Measurements from ENCODE around the gene ARHGAP26. TPM values are rescaled to one million over a fixed set of nuclear protein-coding genes. Genes with fewer than 3 reads are reported as not detected.

The ARHGAP26 gene
- total RNA-seq, 2 experiments from 2014 or later = 12.8 to 15.4 TPM

- no peaks in the 10 kb centered on the region for H3K27me3 Mint-ChIP-seq
- H3K9me3 Mint-ChIP-seq (ENCODE audit: low read depth) = no peaks in the 10 kb centered on the region
- intact Hi-C loops (cut with DNase I, micrococcal nuclease) = no loop called here
- CTCF ChIA-PET = no interaction called here
- DNase-seq (no peak), ATAC-seq (no peak)
- no peak overlapping the region for H3K27ac Mint-ChIP-seq
- peaks cover 33% of the 10 kb centered on the region for H3K4me1 Mint-ChIP-seq
- POLR2A ChIA-PET = no interaction called here
- H3K4me3 Mint-ChIP-seq = no peak overlapping the region
- H3K36me3 Mint-ChIP-seq (ENCODE audit: low read depth) = no peaks in the 10 kb centered on the region
Measured at GRCh38 chr5:142813220-142813619, 43.0 kb downstream of the ARHGAP26 start.

GRCh38 chr5:142814122-142814521 is 43.9 kb downstream of the ARHGAP26 start:
- ChIA-PET CTCF (interaction anchor here (1.0 kb wide), 1 partner anchor 16 kb away, joined by 3 read pairs; no protein-coding TSS in a partner anchor), POLR2A (no interaction called here)

GRCh38 chr5:142815469-142815868 is 45.3 kb downstream of the ARHGAP26 start:
- ATAC-seq = no peak
- peaks cover 3% of the 10 kb centered on the region for H3K36me3 Mint-ChIP-seq (ENCODE audit: low read depth)
- DNase-seq = no peak
- CTCF ChIA-PET = interaction anchor here (1.0 kb wide), 1 partner anchor 15 kb away, joined by 3 read pairs; no protein-coding TSS in a partner anchor
- H3K9me3 Mint-ChIP-seq (ENCODE audit: low read depth) = no peaks in the 10 kb centered on the region
- H3K4me3 Mint-ChIP-seq = no peak overlapping the region
- peaks cover 34% of the 10 kb centered on the region for H3K4me1 Mint-ChIP-seq
- no peak overlapping the region for H3K27ac Mint-ChIP-seq
- H3K27me3 Mint-ChIP-seq = no peaks in the 10 kb centered on the region
- POLR2A ChIA-PET = no interaction called here
- intact Hi-C loops (cut with DNase I, micrococcal nuclease) = no loop called here

More at GRCh38 chr5:142814122-142814521, 43.9 kb downstream of the ARHGAP26 start:
- DNase-seq (no peak), ATAC-seq (no peak)
- Mint-ChIP-seq H3K36me3 (ENCODE audit: low read depth) (no peaks in the 10 kb centered on the region), H3K4me1 (peaks cover 30% of the 10 kb centered on the region), H3K4me3 (no peak overlapping the region), H3K9me3 (ENCODE audit: low read depth) (no peaks in the 10 kb centered on the region), H3K27ac (no peak overlapping the region), H3K27me3 (no peaks in the 10 kb centered on the region)
- intact Hi-C loops (cut with DNase I, micrococcal nuclease) = no loop called here

GRCh38 chr5:142816531-142817430 is 46.6 kb downstream of the ARHGAP26 start:
- H3K9me3 Mint-ChIP-seq (ENCODE audit: low read depth) = peaks cover 1% of the 10 kb centered on the region
- H3K27ac Mint-ChIP-seq = peak overlapping the region; percentile 37
- no peak overlapping the region for H3K4me3 Mint-ChIP-seq
- peaks cover 45% of the 10 kb centered on the region for H3K4me1 Mint-ChIP-seq
- DNase-seq (peak; percentile 34), ATAC-seq (no peak)
- ChIA-PET CTCF (interaction anchor here (0.8 kb wide), 1 partner anchor 19 kb away, joined by 3 read pairs; no protein-coding TSS in a partner anchor), POLR2A (no interaction called here)
- peaks cover 6% of the 10 kb centered on the region for H3K36me3 Mint-ChIP-seq (ENCODE audit: low read depth)
- no peaks in the 10 kb centered on the region for H3K27me3 Mint-ChIP-seq
- intact Hi-C loops (cut with DNase I, micrococcal nuclease) = no loop called here

GRCh38 chr5:142817949-142818431 is 47.8 kb downstream of the ARHGAP26 start:
- no peak overlapping the region for H3K27ac Mint-ChIP-seq
- ChIA-PET CTCF (interaction anchor here (0.8 to 1.8 kb wide), 3 partner anchors 17 to 69 kb away, joined by 3 to 5 read pairs (median 3); no protein-coding TSS in a partner anchor), POLR2A (interaction anchor here (0.6 kb wide), 1 partner anchor 35 kb away, joined by 4 read pairs; no protein-coding TSS in a partner anchor)
- DNase-seq (no peak), ATAC-seq (no peak)
- H3K9me3 Mint-ChIP-seq (ENCODE audit: low read depth) = peaks cover 1% of the 10 kb centered on the region
- H3K27me3 Mint-ChIP-seq = no peaks in the 10 kb centered on the region
- H3K4me1 Mint-ChIP-seq = peaks cover 51% of the 10 kb centered on the region
- intact Hi-C loops (cut with DNase I, micrococcal nuclease) = no loop called here
- H3K36me3 Mint-ChIP-seq (ENCODE audit: low read depth) = peaks cover 6% of the 10 kb centered on the region
- no peak overlapping the region for H3K4me3 Mint-ChIP-seq

GRCh38 chr5:142819292-142819691 is 49.1 kb downstream of the ARHGAP26 start:
- CTCF ChIA-PET = no interaction called here
- H3K4me1 Mint-ChIP-seq = peaks cover 64% of the 10 kb centered on the region

GRCh38 chr5:142819825-142820224 is 49.6 kb downstream of the ARHGAP26 start:
- CTCF ChIA-PET = no interaction called here
- intact Hi-C loops (cut with DNase I, micrococcal nuclease) = loop anchor here in 1 of 2 experiments (10.0 kb wide), 3 partner anchors 785 to 1215 kb away; partner anchors contain the start of gene GNPDA1
- Mint-ChIP-seq H3K4me1 (peaks cover 69% of the 10 kb centered on the region), H3K36me3 (ENCODE audit: low read depth) (peaks cover 6% of the 10 kb centered on the region), H3K27ac (peak overlapping the region; percentile 27), H3K9me3 (ENCODE audit: low read depth) (peaks cover 1% of the 10 kb centered on the region), H3K27me3 (no peaks in the 10 kb centered on the region), H3K4me3 (no peak overlapping the region)
- POLR2A ChIA-PET = no interaction called here
- ATAC-seq (no peak), DNase-seq (no peak)

More at GRCh38 chr5:142819292-142819691, 49.1 kb downstream of the ARHGAP26 start:
- peaks cover 1% of the 10 kb centered on the region for H3K9me3 Mint-ChIP-seq (ENCODE audit: low read depth)
- no peak for ATAC-seq
- no peak overlapping the region for H3K27ac Mint-ChIP-seq
- no peak for DNase-seq
- no peak overlapping the region for H3K4me3 Mint-ChIP-seq
- H3K27me3 Mint-ChIP-seq = no peaks in the 10 kb centered on the region
- intact Hi-C loops (cut with DNase I, micrococcal nuclease) = no loop called here
- POLR2A ChIA-PET = no interaction called here
- H3K36me3 Mint-ChIP-seq (ENCODE audit: low read depth) = peaks cover 6% of the 10 kb centered on the region

GRCh38 chr5:142820447-142820846 is 50.3 kb downstream of the ARHGAP26 start:
- Mint-ChIP-seq H3K27me3 (no peaks in the 10 kb centered on the region), H3K36me3 (ENCODE audit: low read depth) (peaks cover 6% of the 10 kb centered on the region), H3K4me3 (no peak overlapping the region), H3K9me3 (ENCODE audit: low read depth) (peaks cover 1% of the 10 kb centered on the region), H3K27ac (no peak overlapping the region), H3K4me1 (peaks cover 69% of the 10 kb centered on the region)
- ATAC-seq = no peak
- intact Hi-C loops (cut with DNase I, micrococcal nuclease) = loop anchor here in 1 of 2 experiments (10.0 kb wide), 3 partner anchors 784 to 1216 kb away; partner anchors contain the start of gene GNPDA1
- CTCF ChIA-PET = interaction anchor here (1.1 to 2.3 kb wide), 2 partner anchors 50 to 857 kb away, joined by 3 to 17 read pairs; partner anchors contain the start of gene ARHGAP26
- no peak for DNase-seq
- POLR2A ChIA-PET = no interaction called here

- Mint-ChIP-seq H3K36me3 (ENCODE audit: low read depth) (peaks cover 6% of the 10 kb centered on the region), H3K27ac (peak overlapping the region; percentile 73), H3K4me1 (peaks cover 74% of the 10 kb centered on the region), H3K9me3 (ENCODE audit: low read depth) (peaks cover 1% of the 10 kb centered on the region), H3K27me3 (no peaks in the 10 kb centered on the region), H3K4me3 (no peak overlapping the region)
- POLR2A ChIA-PET = interaction anchor here (1.5 kb wide), 1 partner anchor 21 kb away, joined by 8 read pairs; no protein-coding TSS in a partner anchor
- CTCF ChIA-PET = interaction anchor here (0.5 to 2.3 kb wide), 11 partner anchors 10 to 1145 kb away, joined by 3 to 17 read pairs (median 4); partner anchors contain the start of gene ARHGAP26
- no peak for DNase-seq
- intact Hi-C loops (cut with DNase I, micrococcal nuclease) = loop anchor here in 1 of 2 experiments (10.0 kb wide), 3 partner anchors 784 to 1216 kb away; partner anchors contain the start of gene GNPDA1
- no peak for ATAC-seq
Measured at GRCh38 chr5:142821034-142821732, 51.0 kb downstream of the ARHGAP26 start.

- ATAC-seq (peak; percentile 93), DNase-seq (peak; percentile 29)
- intact Hi-C loops (cut with DNase I, micrococcal nuclease) = loop anchor here (1.0 to 10.0 kb wide), 7 partner anchors 22 to 1217 kb away; partner anchors contain the start of genes ARHGAP26 (in 2 of the 2) and GNPDA1 (in 1 of the 2)
- Mint-ChIP-seq H3K4me3 (no peak overlapping the region), H3K27me3 (no peaks in the 10 kb centered on the region), H3K27ac (peak overlapping the region; percentile 53), H3K9me3 (ENCODE audit: low read depth) (peaks cover 1% of the 10 kb centered on the region), H3K4me1 (peaks cover 74% of the 10 kb centered on the region), H3K36me3 (ENCODE audit: low read depth) (peaks cover 6% of the 10 kb centered on the region)
- ChIA-PET POLR2A (interaction anchor here (1.5 kb wide), 1 partner anchor 22 kb away, joined by 8 read pairs; no protein-coding TSS in a partner anchor), CTCF (interaction anchor here (0.5 to 2.3 kb wide), 12 partner anchors 11 to 1145 kb away, joined by 3 to 17 read pairs (median 4); partner anchors contain the start of gene ARHGAP26)
Measured at GRCh38 chr5:142821733-142822487, 51.7 kb downstream of the ARHGAP26 start.
